ENCODE data around the gene IRF2BPL. TPM values are rescaled to one million over a fixed set of nuclear protein-coding genes. Genes with fewer than 3 reads are reported as not detected.
"Not testable (repeated sequence)": the region's sequence is repeated elsewhere in the genome, so short reads cannot be mapped to it uniquely, and the experiment has no call there.

Gene IRF2BPL
- total and polyA plus RNA-seq, 2 donors = 13.3 to 14.3 TPM

- Histone ChIP-seq H3K4me3 (ENCODE audit: low read length in 2 of 2) (no peak overlapping the region), H3K9me3 (ENCODE audit: control insufficient read depth in 2 of 2, insufficient read depth in 1 of 2, low read length in 1 of 2) (no peaks in the 10 kb centered on the region), H3K4me1 (ENCODE audit: control insufficient read depth in 2 of 2, insufficient read depth in 2 of 2, low read length in 2 of 2) (peaks cover 30 to 52% of the 10 kb centered on the region in 2 donors), H3K36me3 (ENCODE audit: control insufficient read depth in 2 of 2, insufficient read depth in 2 of 2, low read length in 1 of 2) (peaks cover 13 to 20% of the 10 kb centered on the region in 2 donors), H3K27ac (ENCODE audit: low read depth in 1 of 2, low read length in 1 of 2) (peak overlapping the region in 1 of 2 donors; percentile 88), H3K27me3 (ENCODE audit: control insufficient read depth in 2 of 2, insufficient read depth in 1 of 2, low read length in 1 of 2) (no peaks in the 10 kb centered on the region)
- 91% methylated on average over 17 of the region's 17 CpGs for WGBS
- no peak for DNase-seq (ENCODE audit: low read depth in 6 of 9, low spot score in 9 of 9)
These were observed 5.2 kb downstream of the IRF2BPL start for GRCh38 chr14:77023001-77023996.

GRCh38 chr14:77022236-77022852 lies 6.2 kb downstream of the IRF2BPL start:
- Histone ChIP-seq H3K4me1 (ENCODE audit: control insufficient read depth in 2 of 2, insufficient read depth in 2 of 2, low read length in 2 of 2) (peaks cover 30 to 52% of the 10 kb centered on the region in 2 donors), H3K9me3 (ENCODE audit: control insufficient read depth in 2 of 2, insufficient read depth in 1 of 2, low read length in 1 of 2) (no peaks in the 10 kb centered on the region), H3K36me3 (ENCODE audit: control insufficient read depth in 2 of 2, insufficient read depth in 2 of 2, low read length in 1 of 2) (peaks cover 13 to 20% of the 10 kb centered on the region in 2 donors), H3K27me3 (ENCODE audit: control insufficient read depth in 2 of 2, insufficient read depth in 1 of 2, low read length in 1 of 2) (no peaks in the 10 kb centered on the region), H3K27ac (ENCODE audit: low read depth in 1 of 2, low read length in 1 of 2) (no peak overlapping the region), H3K4me3 (ENCODE audit: low read length in 2 of 2) (no peak overlapping the region)
- DNase-seq (ENCODE audit: low read depth in 6 of 9, low spot score in 9 of 9) = no peak
- 62% methylated on average over 9 of the region's 9 CpGs for WGBS

- not testable (repeated sequence) for H3K9me3 ChIP-seq (ENCODE audit: control insufficient read depth in 2 of 2, insufficient read depth in 1 of 2, low read length in 1 of 2); H3K27ac ChIP-seq (ENCODE audit: low read depth in 1 of 2, low read length in 1 of 2); H3K4me3 ChIP-seq (ENCODE audit: low read length in 2 of 2); H3K27me3 ChIP-seq (ENCODE audit: control insufficient read depth in 2 of 2, insufficient read depth in 1 of 2, low read length in 1 of 2); DNase-seq (ENCODE audit: low read depth in 6 of 9, low spot score in 9 of 9)
- H3K36me3 ChIP-seq (ENCODE audit: control insufficient read depth in 2 of 2, insufficient read depth in 2 of 2, low read length in 1 of 2) = peaks cover 12 to 18% of the 10 kb centered on the region in 2 donors
- peaks cover 30 to 49% of the 10 kb centered on the region in 2 donors for H3K4me1 ChIP-seq (ENCODE audit: control insufficient read depth in 2 of 2, insufficient read depth in 2 of 2, low read length in 2 of 2)
- WGBS = 98% methylated on average over 11 of the region's 11 CpGs
These were observed 7.1 kb downstream of the IRF2BPL start for GRCh38 chr14:77021424-77021823.

GRCh38 chr14:77018785-77019184 lies 9.7 kb downstream of the IRF2BPL start:
- Histone ChIP-seq H3K4me1 (ENCODE audit: control insufficient read depth in 2 of 2, insufficient read depth in 2 of 2, low read length in 2 of 2) (peaks cover 8 to 26% of the 10 kb centered on the region in 2 donors), H3K27me3 (ENCODE audit: control insufficient read depth in 2 of 2, insufficient read depth in 1 of 2, low read length in 1 of 2) (no peaks in the 10 kb centered on the region), H3K9me3 (ENCODE audit: control insufficient read depth in 2 of 2, insufficient read depth in 1 of 2, low read length in 1 of 2) (no peaks in the 10 kb centered on the region), H3K36me3 (ENCODE audit: control insufficient read depth in 2 of 2, insufficient read depth in 2 of 2, low read length in 1 of 2) (peaks cover 0 to 6% of the 10 kb centered on the region in 2 donors), H3K27ac (ENCODE audit: low read depth in 1 of 2, low read length in 1 of 2) (no peak overlapping the region), H3K4me3 (ENCODE audit: low read length in 2 of 2) (no peak overlapping the region)
- WGBS = 98% methylated on average over 3 of the region's 3 CpGs
- DNase-seq (ENCODE audit: low read depth in 6 of 9, low spot score in 9 of 9) = no peak

GRCh38 chr14:77017666-77018065 lies 10.8 kb downstream of the IRF2BPL start:
- DNase-seq (ENCODE audit: low read depth in 6 of 9, low spot score in 9 of 9) = no peak
- no peaks in the 10 kb centered on the region for H3K9me3 ChIP-seq (ENCODE audit: control insufficient read depth in 2 of 2, insufficient read depth in 1 of 2, low read length in 1 of 2)
- peaks cover 1 to 15% of the 10 kb centered on the region in 2 donors for H3K4me1 ChIP-seq (ENCODE audit: control insufficient read depth in 2 of 2, insufficient read depth in 2 of 2, low read length in 2 of 2)
- H3K27me3 ChIP-seq (ENCODE audit: control insufficient read depth in 2 of 2, insufficient read depth in 1 of 2, low read length in 1 of 2) = no peaks in the 10 kb centered on the region
- WGBS = 100% methylated on average over 2 of the region's 2 CpGs
- H3K4me3 ChIP-seq (ENCODE audit: low read length in 2 of 2) = no peak overlapping the region
- no peak overlapping the region for H3K27ac ChIP-seq (ENCODE audit: low read depth in 1 of 2, low read length in 1 of 2)
- no peaks in the 10 kb centered on the region for H3K36me3 ChIP-seq (ENCODE audit: control insufficient read depth in 2 of 2, insufficient read depth in 2 of 2, low read length in 1 of 2)

- no peak for DNase-seq (ENCODE audit: low read depth in 6 of 9, low spot score in 9 of 9)
- H3K4me1 ChIP-seq (ENCODE audit: control insufficient read depth in 2 of 2, insufficient read depth in 2 of 2, low read length in 2 of 2) = peaks cover 13 to 26% of the 10 kb centered on the region in 2 donors
- no peaks in the 10 kb centered on the region for H3K9me3 ChIP-seq (ENCODE audit: control insufficient read depth in 2 of 2, insufficient read depth in 1 of 2, low read length in 1 of 2)
- no peaks in the 10 kb centered on the region for H3K27me3 ChIP-seq (ENCODE audit: control insufficient read depth in 2 of 2, insufficient read depth in 1 of 2, low read length in 1 of 2)
- H3K27ac ChIP-seq (ENCODE audit: low read depth in 1 of 2, low read length in 1 of 2) = no peak overlapping the region
- H3K4me3 ChIP-seq (ENCODE audit: low read length in 2 of 2) = no peak overlapping the region
- no peaks in the 10 kb centered on the region for H3K36me3 ChIP-seq (ENCODE audit: control insufficient read depth in 2 of 2, insufficient read depth in 2 of 2, low read length in 1 of 2)
- WGBS = 98% methylated on average over 7 of the region's 7 CpGs
These were observed 13.8 kb downstream of the IRF2BPL start for GRCh38 chr14:77014734-77015133.

GRCh38 chr14:77014004-77014604 lies 14.4 kb downstream of the IRF2BPL start:
- H3K9me3 ChIP-seq (ENCODE audit: control insufficient read depth in 2 of 2, insufficient read depth in 1 of 2, low read length in 1 of 2) = no peaks in the 10 kb centered on the region
- WGBS = 94% methylated on average over 9 of the region's 9 CpGs
- H3K4me3 ChIP-seq (ENCODE audit: low read length in 2 of 2) = no peak overlapping the region
- no peak overlapping the region for H3K27ac ChIP-seq (ENCODE audit: low read depth in 1 of 2, low read length in 1 of 2)
- H3K36me3 ChIP-seq (ENCODE audit: control insufficient read depth in 2 of 2, insufficient read depth in 2 of 2, low read length in 1 of 2) = no peaks in the 10 kb centered on the region
- H3K27me3 ChIP-seq (ENCODE audit: control insufficient read depth in 2 of 2, insufficient read depth in 1 of 2, low read length in 1 of 2) = no peaks in the 10 kb centered on the region
- H3K4me1 ChIP-seq (ENCODE audit: control insufficient read depth in 2 of 2, insufficient read depth in 2 of 2, low read length in 2 of 2) = peaks cover 13 to 26% of the 10 kb centered on the region in 2 donors
- DNase-seq (ENCODE audit: low read depth in 6 of 9, low spot score in 9 of 9) = no peak

- H3K36me3 ChIP-seq (ENCODE audit: control insufficient read depth in 2 of 2, insufficient read depth in 2 of 2, low read length in 1 of 2) = no peaks in the 10 kb centered on the region
- 90% methylated on average over 13 of the region's 13 CpGs for WGBS
- H3K4me1 ChIP-seq (ENCODE audit: control insufficient read depth in 2 of 2, insufficient read depth in 2 of 2, low read length in 2 of 2) = peaks cover 13 to 27% of the 10 kb centered on the region in 2 donors
- DNase-seq (ENCODE audit: low read depth in 6 of 9, low spot score in 9 of 9) = no peak
- peaks cover 0 to 2% of the 10 kb centered on the region in 2 donors for H3K27me3 ChIP-seq (ENCODE audit: control insufficient read depth in 2 of 2, insufficient read depth in 1 of 2, low read length in 1 of 2)
- no peak overlapping the region for H3K4me3 ChIP-seq (ENCODE audit: low read length in 2 of 2)
- no peak overlapping the region for H3K27ac ChIP-seq (ENCODE audit: low read depth in 1 of 2, low read length in 1 of 2)
- no peaks in the 10 kb centered on the region for H3K9me3 ChIP-seq (ENCODE audit: control insufficient read depth in 2 of 2, insufficient read depth in 1 of 2, low read length in 1 of 2)
These were observed 16.2 kb downstream of the IRF2BPL start for GRCh38 chr14:77012193-77012765.
